ENCODE measurements around the gene ARID5B.
"Not testable (repeated sequence)": the region's sequence is repeated elsewhere in the genome, so short reads cannot be mapped to it uniquely, and the experiment has no call there.

The ARID5B gene

GRCh38 chr10:61866700-61867368 lies 34.7 kb upstream of the ARID5B start:
- no peak overlapping the region for H3K4me3 ChIP-seq (IDR thresholded peaks at IDR 0.05; ENCODE audit: insufficient read depth, low read depth, low read length)
- no peaks in the 10 kb centered on the region for H3K4me1 ChIP-seq (ENCODE audit: low read depth, poor library complexity, severe bottlenecking)
- no peaks in the 10 kb centered on the region for H3K79me2 ChIP-seq (ENCODE audit: insufficient read depth, low read depth)
- no peak overlapping the region for H3K27ac ChIP-seq
- H3K36me3 ChIP-seq (ENCODE audit: insufficient read depth): no peaks in the 10 kb centered on the region
- H4K20me1 ChIP-seq (ENCODE audit: insufficient read depth): no peaks in the 10 kb centered on the region
- no peak overlapping the region for H3K9ac ChIP-seq
- no peak for TF ChIP-seq CTCF (conservative IDR thresholded peaks at IDR 0.05; ENCODE audit: low read depth, low read length)
- no peaks in the 10 kb centered on the region for H3K27me3 ChIP-seq (ENCODE audit: insufficient read depth, low read depth)
- no peak overlapping the region for H2AFZ ChIP-seq (ENCODE audit: low read depth)
- H3K4me2 ChIP-seq: no peak overlapping the region

- not testable (repeated sequence) for H3K4me2 ChIP-seq; H3K9ac ChIP-seq; H3K4me3 ChIP-seq (IDR thresholded peaks at IDR 0.05; ENCODE audit: insufficient read depth, low read depth, low read length)
Observed at GRCh38 chr10:61867374-61867773, 34.1 kb upstream of the ARID5B start.

GRCh38 chr10:61867817-61868216 lies 33.7 kb upstream of the ARID5B start:
- H3K4me2 ChIP-seq; H4K20me1 ChIP-seq (ENCODE audit: insufficient read depth); H3K4me1 ChIP-seq (ENCODE audit: low read depth, poor library complexity, severe bottlenecking); H3K9ac ChIP-seq; H3K36me3 ChIP-seq (ENCODE audit: insufficient read depth); H3K4me3 ChIP-seq (IDR thresholded peaks at IDR 0.05; ENCODE audit: insufficient read depth, low read depth, low read length); H3K79me2 ChIP-seq (ENCODE audit: insufficient read depth, low read depth); H3K27ac ChIP-seq; H3K27me3 ChIP-seq (ENCODE audit: insufficient read depth, low read depth); H2AFZ ChIP-seq (ENCODE audit: low read depth): not testable (repeated sequence)

More at GRCh38 chr10:61867374-61867773, 34.1 kb upstream of the ARID5B start:
- H3K27me3 ChIP-seq (ENCODE audit: insufficient read depth, low read depth); H4K20me1 ChIP-seq (ENCODE audit: insufficient read depth); H3K36me3 ChIP-seq (ENCODE audit: insufficient read depth); H2AFZ ChIP-seq (ENCODE audit: low read depth); H3K27ac ChIP-seq; H3K79me2 ChIP-seq (ENCODE audit: insufficient read depth, low read depth); H3K4me1 ChIP-seq (ENCODE audit: low read depth, poor library complexity, severe bottlenecking): not testable (repeated sequence)

- no peaks in the 10 kb centered on the region for H3K4me1 ChIP-seq (ENCODE audit: low read depth, poor library complexity, severe bottlenecking)
- H3K27me3 ChIP-seq (ENCODE audit: insufficient read depth, low read depth): no peaks in the 10 kb centered on the region
- H3K4me3 ChIP-seq (IDR thresholded peaks at IDR 0.05; ENCODE audit: insufficient read depth, low read depth, low read length): no peak overlapping the region
- H3K79me2 ChIP-seq (ENCODE audit: insufficient read depth, low read depth): no peaks in the 10 kb centered on the region
- no peak for TF ChIP-seq CTCF (conservative IDR thresholded peaks at IDR 0.05; ENCODE audit: low read depth, low read length)
- H3K4me2 ChIP-seq: no peak overlapping the region
- no peak overlapping the region for H3K27ac ChIP-seq
- H3K36me3 ChIP-seq (ENCODE audit: insufficient read depth): no peaks in the 10 kb centered on the region
- H2AFZ ChIP-seq (ENCODE audit: low read depth): no peak overlapping the region
- H4K20me1 ChIP-seq (ENCODE audit: insufficient read depth): no peaks in the 10 kb centered on the region
- H3K9ac ChIP-seq: no peak overlapping the region
Observed at GRCh38 chr10:61869041-61869675, 32.3 kb upstream of the ARID5B start.

- no peak overlapping the region for H2AFZ ChIP-seq (ENCODE audit: low read depth)
Observed at GRCh38 chr10:61869774-61870525, 31.5 kb upstream of the ARID5B start.

More at GRCh38 chr10:61869774-61870525, 31.5 kb upstream of the ARID5B start:
- Histone ChIP-seq H3K27me3 (ENCODE audit: insufficient read depth, low read depth) (no peaks in the 10 kb centered on the region), H3K9ac (no peak overlapping the region), H3K4me3 (IDR thresholded peaks at IDR 0.05; ENCODE audit: insufficient read depth, low read depth, low read length) (no peak overlapping the region), H4K20me1 (ENCODE audit: insufficient read depth) (no peaks in the 10 kb centered on the region), H3K36me3 (ENCODE audit: insufficient read depth) (no peaks in the 10 kb centered on the region), H3K27ac (no peak overlapping the region), H3K79me2 (ENCODE audit: insufficient read depth, low read depth) (no peaks in the 10 kb centered on the region), H3K4me1 (ENCODE audit: low read depth, poor library complexity, severe bottlenecking) (no peaks in the 10 kb centered on the region), H3K4me2 (no peak overlapping the region)
- TF ChIP-seq CTCF (conservative IDR thresholded peaks at IDR 0.05; ENCODE audit: low read depth, low read length): no peak
